Epithelial cell of esophagus (primary cell): ENCODE data around the gene GRIN1.

Source experiments
- DNase-seq: peaks from one replicate; pipeline ENCODE4 v3.0.0; 2010; ENCODE audit warnings: low read depth
- H3K4me3 ChIP-seq: 2 replicates; pipeline ENCODE4 v1.5.1; 2011; ENCODE audit warnings: mild to moderate bottlenecking, low read length, control low read depth
- CTCF ChIP-seq: IDR thresholded peaks from 2 replicates; pipeline ENCODE4 v1.5.1; 2011; ENCODE audit warnings: low read depth, mild to moderate bottlenecking, low read length, control low read depth, inconsistent platforms; ENCODE audit not compliant: insufficient read depth; ENCODE audit errors: missing control alignments

The GRIN1 gene

GRCh38 chr9:137194909-137195308, 56.0 kb downstream of the GRIN1 start:
- H3K4me3 ChIP-seq = no peak overlapping the region
- TF ChIP-seq CTCF = no peak

GRCh38 chr9:137195525-137196220, 56.7 kb downstream of the GRIN1 start:
- TF ChIP-seq CTCF = no peak

More at GRCh38 chr9:137194909-137195308, 56.0 kb downstream of the GRIN1 start:
- peak; percentile 33 for DNase-seq

GRCh38 chr9:137198051-137198901, 59.3 kb downstream of the GRIN1 start:
- TF ChIP-seq CTCF = no peak
- DNase-seq = no peak
- H3K4me3 ChIP-seq = peak overlapping the region; percentile 11

More at GRCh38 chr9:137195525-137196220, 56.7 kb downstream of the GRIN1 start:
- peak; percentile 30 for DNase-seq
- H3K4me3 ChIP-seq = no peak overlapping the region

- no peak for DNase-seq
- peak overlapping the region; percentile 7 for H3K4me3 ChIP-seq
- no peak for TF ChIP-seq CTCF
Observed at GRCh38 chr9:137198902-137199283, 59.9 kb downstream of the GRIN1 start.

GRCh38 chr9:137199411-137200121, 60.6 kb downstream of the GRIN1 start:
- no peak for DNase-seq
- peak overlapping the region; percentile 26 for H3K4me3 ChIP-seq
- TF ChIP-seq CTCF = no peak

- peak; percentile 99 for DNase-seq
- peak within 1 kb of the TSS; percentile 64 for H3K4me3 ChIP-seq
- TF ChIP-seq CTCF = no peak
Observed at GRCh38 chr9:137200311-137201204, 61.6 kb downstream of the GRIN1 start, which contains the start of gene TPRN. TSS of gene TPRN (minus strand) at chr9:137200741. CDS start at chr9:137200711, 30 bp downstream.
